HPDE6-E6E7 (cell line): Measurements from ENCODE around the gene LZTFL1.
"Not testable (repeated sequence)": the region's sequence is repeated elsewhere in the genome, so short reads cannot be mapped to it uniquely, and the experiment has no call there.

Experiments used
- DNase-seq: peaks from one replicate; pipeline ENCODE4 v3.0.0; 2011; ENCODE audit warnings: missing footprints; ENCODE audit errors: extremely low spot score

The LZTFL1 gene

DNA sequence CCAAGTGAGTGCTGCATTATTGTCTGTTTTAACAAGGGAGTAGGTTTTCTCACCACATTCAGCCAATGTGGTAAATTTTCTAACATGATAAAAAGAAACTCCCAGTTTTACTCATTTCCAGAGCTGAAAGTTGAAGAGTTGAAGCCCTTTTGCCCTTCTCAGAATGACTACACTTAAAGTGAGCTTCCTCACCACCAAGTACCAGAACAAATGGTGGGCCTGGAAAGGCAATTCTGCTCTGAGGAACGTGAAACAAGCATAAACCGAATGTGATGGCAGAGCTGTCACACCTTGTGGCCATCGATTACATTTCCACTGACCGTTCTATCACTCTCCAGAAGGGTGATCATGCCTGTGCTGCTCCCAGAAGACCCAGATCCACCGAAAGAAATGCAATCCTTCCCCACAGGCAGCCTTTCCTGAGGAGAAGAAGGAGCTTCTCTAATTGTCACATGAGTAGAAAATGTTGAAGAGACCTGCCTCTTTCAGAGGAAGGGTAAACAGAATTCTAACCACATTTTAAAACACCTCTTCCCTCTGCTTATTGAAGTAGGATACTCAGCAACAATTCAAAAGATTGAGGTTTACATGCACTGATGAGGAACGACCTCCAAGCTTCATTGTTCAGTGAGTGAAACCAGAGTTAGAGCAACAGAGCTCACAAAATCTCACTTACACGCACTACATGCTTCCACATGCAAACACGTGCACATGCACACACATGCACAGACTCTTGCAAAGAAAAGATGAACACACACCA, 23.0 kb upstream of the LZTFL1 start:
- DNase-seq = no peak

DNA sequence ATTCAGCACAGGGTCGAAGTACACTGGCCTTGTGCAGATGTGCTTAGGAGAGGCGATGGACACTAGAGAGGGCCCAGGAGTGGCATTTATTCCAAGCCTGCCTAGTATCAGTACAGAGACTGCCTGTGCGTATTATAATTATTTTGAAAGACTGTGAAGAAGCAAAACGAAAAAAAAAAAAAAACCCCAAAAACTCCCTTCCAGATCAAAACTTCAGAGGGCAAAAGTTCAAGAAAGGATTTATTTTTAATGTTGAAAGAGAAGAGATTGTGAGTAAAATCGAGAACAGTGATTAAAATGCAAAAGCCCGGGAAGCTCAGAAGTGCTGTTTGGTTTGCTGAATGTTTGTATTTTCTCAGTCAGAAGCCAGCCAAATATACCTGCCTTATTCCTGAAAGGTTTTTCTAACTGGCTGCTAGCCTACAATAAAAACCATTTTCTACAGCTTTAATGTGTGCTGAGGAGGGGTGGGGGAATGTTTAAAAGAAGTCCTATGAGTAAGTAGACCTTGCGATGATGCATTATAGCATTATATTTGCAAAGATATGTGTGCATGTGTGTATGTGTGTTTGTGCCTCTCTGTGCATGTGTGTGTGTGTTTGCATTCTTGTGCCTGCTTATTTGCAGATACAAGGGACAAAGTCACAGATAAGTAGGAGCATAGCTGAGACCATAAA, 19.3 kb upstream of the LZTFL1 start:
- no peak for DNase-seq

DNA sequence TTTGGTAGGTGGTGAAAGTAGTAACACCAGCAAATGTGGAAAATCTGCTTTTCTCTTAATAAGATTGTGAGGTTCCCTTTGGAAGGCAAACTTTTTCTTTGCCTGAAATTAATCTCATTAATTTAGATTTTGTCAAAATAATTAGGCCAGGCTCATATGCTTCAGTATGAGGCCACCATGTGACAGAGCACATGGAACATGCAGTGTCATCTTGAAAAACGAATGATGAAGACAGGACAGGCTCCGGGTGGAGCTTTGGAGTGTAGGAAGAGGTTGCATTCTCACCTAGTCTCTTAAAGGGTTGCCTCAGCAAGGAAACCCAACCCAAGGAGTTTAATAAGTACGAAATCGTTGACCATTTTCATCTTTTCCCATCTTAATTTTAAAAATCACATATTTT, 18.6 kb upstream of the LZTFL1 start:
- no peak for DNase-seq

DNA sequence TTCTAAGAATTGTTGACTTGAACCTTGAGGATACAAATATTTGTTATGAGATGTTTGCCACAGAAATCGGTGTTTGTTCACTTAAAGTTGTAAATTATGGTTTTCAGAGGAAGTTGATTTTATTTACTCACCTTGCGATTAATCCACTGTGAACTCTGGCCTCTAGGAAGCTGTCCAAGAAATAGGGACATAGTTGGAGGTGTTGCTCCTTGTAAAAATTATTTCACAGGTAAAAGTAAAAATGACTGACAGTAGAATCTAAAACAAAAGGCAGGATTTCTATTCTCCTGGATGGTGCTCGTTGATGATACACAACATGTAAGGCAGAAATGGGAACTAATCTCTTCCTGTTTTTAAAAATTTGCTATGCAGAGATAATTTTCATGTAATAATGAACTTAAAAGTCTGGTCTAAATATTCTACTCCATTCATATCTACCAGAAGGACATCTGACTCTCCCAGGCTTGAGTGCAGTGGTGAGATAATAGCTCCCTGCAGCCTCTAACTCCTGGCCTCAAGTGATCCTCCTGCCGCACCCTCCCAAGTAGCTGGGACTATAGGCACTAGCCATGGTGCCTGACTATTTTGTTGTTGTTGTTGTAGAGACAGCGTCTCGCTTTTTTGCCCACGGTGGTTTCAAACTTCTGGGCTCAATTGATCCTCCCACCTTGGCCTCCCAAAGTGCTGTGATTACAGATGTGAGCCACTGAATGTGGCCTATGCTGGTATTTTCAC, 17.1 kb upstream of the LZTFL1 start:
- no peak for DNase-seq

DNA sequence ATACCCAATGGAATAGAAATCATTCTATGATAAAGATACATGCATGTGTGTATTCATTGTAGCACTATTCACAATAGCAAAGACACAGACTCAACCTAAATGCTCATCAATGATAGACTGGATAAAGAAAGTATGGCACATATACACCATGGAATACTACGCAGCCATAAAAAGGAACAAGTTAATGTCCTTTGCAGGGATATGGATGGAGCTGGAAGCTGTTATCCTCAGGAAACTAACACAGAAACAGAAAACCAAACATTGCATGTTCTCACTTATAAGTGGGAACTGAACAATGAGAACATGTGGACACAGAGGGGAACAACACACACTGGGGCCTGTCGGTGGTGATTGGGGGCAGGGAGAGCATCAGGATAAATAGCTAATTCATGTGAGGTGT, 15.1 kb upstream of the LZTFL1 start:
- not testable (repeated sequence) for DNase-seq

DNA sequence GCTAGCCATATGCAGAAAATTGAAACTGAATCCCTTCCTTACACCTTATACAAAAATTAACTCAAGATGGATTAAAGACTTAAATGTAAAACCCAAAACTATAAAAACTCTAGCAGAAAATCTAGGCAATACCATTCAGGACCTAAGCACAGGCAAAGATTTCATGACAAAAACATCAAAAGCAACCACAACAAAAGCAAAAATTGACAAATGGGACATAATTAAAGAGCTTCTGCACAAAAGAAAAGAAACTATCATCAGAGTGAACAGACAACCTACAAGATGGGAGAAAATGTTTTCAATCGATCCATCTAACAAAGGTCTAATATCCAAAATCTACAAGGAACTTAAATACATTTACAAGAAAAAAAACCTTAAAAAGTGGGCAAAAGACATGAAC, 14.4 kb upstream of the LZTFL1 start:
- not testable (repeated sequence) for DNase-seq

DNA sequence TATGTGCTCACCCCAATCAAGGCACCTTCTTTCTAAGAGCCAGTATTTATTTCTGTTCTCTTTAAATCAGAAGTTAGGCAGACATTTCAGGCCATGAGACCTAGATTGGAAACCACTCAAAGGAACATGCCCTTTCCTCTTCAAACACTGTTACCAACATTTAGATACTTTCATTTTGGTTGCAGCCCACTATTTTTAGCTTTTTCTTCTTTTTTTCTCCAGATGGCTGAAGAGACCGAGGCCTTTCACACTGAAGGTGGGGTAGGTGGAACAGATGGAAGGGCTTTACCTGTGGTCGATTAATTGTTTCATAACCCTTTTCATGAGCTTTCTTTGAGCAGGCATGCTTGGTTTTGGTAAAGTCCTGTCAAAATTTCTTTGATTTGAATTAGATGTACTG, 10.9 kb upstream of the LZTFL1 start:
- no peak for DNase-seq

DNA sequence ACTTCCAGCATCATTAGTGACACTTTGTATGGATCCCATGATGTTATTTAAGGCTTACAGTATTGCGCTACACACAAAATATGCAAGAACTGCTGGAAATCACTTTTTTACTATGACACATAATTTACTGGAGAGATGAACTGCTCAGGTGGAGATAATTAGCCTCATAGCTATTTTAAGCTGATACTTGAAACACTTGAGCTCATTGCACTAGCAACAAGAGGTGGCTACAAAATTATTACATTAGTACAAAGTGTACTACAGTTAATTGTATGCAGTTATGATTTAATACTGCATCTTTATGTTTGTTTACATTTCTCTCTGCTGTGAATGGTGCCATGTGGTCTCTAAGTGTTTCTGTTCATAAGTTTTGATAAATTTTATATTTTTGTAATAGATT, 6.5 kb upstream of the LZTFL1 start:
- DNase-seq = no peak

DNA sequence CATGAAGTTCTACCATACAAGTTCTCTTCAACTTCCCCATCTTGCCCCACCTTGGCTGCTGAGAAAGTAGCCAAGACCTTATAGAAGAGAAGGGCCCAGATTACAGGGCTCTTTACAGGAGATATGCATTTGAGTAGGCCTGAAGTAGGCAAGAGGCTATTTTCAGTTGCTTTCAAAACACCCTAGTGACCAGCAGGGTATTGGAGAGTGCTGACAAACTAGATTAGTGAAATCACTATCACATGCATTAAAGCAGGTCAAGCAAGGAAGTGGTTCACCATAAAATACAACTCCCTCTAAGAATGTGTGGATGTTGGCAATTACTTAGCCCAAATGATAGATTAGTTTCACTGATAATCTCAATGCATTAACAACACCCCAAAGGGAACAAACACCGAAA, 2.7 kb upstream of the LZTFL1 start:
- DNase-seq = no peak

DNA sequence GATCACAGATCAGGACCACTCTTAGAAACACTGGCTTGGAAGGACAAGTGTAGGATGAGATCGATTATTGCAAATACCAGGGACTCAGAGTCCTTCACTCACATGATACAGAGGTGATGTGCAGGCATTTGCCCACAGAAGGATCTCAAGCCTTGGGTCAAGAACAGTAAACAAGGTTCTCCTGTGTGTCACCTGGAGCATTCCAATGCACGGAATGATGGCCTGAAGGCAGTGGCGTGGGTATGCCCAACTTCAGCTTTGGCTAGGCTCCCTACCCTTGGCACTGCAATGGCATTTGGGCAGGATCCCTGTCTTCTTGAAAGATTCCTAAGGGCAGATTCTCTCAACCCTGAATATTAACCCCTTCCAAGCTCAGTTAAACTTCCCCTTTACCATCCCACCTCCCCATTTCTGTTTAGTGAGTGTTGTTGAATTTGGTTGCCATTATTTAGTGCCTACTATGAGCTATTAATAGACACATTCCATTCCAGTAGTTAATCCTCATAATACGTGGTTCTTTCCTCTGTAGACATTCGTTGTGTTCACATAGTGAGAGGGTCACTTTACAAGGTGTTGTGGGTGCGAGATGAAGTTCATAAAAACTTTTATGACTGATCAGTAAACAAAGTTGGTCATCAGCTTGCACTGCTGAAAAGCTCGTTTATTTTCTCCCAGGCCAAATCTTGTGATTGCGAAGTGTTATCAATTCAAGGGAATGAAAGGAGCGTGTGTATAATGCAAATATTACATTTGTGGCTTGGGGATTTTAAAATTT, 1.1 kb upstream of the LZTFL1 start:
- DNase-seq = no peak

DNA sequence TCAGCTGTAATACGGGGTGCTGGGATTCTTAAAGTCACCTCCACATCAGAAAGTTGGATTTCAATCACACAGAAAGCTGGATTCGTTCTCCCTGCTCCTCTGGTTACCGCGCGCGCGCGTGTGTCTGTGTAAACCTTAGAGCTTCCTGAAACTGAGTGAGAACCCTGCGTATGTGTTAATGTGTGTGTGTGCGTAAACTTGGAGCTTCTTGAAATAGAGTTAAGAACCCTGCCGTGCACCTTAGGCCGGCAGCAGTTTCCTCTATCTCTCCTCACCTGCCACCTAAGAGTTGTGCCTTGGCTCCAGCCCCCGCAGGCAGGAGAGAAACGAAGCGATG, 531 bp downstream of the LZTFL1 start:
- DNase-seq = no peak

DNA sequence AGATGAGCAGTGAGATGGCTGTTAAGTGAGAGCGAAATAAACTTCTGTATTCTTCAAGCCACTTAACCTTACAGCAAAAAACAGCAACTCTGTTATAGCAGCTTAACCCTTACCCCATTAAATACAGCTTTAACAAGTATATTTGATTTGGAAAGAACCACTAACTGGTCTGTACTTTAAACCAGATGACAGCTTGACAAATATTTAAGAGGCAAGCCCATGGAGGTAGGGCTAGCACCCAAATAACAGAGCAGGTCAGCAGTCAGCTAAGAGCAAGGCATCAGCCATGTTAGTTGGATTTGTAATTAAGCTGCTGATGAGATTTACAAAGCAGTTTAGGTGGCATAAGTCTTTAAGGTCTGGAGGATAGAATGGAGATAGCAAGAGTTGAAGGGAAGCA, 3.5 kb downstream of the LZTFL1 start:
- no peak for DNase-seq

DNA sequence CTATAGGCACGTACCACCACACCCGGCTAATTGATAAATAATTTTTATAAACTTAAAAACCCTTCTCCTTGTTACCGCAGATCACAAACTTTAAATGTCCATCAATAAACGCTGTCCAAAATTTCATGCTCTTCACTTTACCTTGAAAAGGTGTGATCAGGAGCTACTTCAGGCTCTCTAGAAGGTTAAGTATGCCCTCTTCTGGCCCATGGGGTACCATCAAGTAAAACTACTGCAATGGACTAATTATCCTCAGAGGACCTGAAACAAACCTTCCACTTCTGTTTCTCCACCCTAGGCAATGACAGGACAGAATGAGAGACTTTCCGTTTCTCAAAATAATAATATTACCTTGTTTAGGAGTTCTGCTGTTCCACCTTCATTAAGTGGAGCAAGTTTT, 9.2 kb downstream of the LZTFL1 start:
- peak; percentile 6 for DNase-seq

DNA sequence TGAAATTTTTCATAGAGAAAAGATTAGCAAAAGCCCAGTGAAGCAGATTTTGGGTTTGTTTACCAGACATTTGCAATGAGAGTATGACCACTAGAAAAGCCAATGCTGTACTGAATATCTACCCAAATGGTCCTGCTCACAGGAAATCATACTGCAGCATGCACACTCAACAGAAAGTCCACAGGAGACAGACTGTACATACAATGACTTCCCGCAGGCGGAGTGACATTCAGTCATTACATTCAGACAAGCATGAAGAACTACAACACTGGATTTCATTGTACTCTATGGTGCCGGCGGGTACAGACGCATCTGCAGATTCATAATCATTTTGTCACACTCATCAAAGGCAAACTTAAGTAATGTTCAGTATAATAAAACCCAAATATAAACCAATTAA, 11.8 kb downstream of the LZTFL1 start:
- DNase-seq = no peak

DNA sequence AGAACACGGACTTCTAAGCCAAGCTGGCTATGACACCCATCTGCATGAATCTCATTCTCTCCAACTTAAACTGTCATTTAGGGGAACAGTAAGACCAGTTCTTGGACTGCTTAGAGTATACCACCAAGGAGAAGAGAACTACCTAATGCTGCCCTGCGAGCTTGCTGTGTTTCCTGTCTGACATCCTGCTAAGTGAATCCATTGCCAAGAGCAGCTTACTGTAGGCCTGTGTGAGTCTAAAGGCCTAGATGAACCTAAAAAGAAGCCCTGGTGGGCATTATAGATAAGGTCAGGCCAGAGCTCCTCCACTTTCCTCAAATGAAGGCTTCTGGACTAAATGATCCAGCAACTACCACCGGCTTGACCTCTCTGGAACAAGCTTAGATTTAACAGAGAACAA, 15.0 kb downstream of the LZTFL1 start:
- no peak for DNase-seq

DNA sequence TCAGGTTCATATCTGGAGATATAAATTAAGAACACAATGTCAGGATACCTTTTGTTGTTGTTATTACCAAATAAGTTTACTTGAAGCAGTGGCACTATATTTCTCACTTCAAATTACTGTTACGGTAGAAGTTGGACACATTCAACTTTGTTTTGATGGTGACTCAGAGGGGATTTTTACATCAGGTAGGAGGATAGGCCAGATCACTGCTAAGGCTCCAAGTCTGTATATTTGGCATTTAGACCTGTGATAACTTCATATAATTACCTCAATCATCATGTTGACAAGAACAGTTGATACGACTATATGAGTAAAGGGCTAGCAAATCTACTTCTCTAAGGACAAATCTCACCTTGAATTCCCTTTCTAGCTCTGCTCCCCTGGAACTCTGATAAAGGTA, 15.6 kb downstream of the LZTFL1 start:
- no peak for DNase-seq

DNA sequence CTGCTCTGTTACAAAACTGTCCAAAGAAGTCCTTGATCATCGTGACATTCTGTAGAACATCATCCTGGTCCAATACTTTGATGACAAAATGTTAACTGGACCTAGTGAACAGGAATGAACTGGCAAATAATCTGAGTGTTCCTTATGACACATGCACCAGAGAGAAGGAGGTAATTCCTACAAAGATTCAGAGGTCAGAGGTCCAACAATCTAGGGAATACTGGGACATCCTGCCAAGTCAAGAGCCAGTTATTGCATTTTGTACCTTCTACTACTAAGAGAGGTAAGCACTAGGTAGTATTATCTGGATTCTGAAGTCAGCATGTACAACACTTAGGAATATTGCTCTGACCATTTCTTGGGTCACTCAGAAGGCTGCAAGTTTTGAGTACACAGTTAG, 20.8 kb downstream of the LZTFL1 start:
- no peak for DNase-seq

DNA sequence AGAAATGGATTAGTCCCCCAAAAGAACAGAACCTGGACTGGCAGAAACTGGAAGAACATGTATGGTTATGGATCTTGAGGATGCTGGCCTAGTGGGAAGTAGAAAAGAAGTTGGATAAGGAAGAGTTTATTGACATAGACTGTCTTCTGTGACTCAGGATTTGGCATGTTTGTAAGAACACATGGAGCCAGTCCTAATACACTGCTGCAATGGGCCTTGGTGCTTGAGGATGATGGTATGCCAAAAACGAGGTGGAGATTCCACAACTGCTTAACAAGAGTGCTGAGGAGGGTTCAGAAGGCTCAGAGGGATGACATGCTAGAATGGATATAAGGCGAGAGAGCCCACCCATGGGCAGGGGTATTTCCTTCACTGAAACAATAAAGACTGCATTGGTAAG, 22.4 kb downstream of the LZTFL1 start:
- no peak for DNase-seq

DNA sequence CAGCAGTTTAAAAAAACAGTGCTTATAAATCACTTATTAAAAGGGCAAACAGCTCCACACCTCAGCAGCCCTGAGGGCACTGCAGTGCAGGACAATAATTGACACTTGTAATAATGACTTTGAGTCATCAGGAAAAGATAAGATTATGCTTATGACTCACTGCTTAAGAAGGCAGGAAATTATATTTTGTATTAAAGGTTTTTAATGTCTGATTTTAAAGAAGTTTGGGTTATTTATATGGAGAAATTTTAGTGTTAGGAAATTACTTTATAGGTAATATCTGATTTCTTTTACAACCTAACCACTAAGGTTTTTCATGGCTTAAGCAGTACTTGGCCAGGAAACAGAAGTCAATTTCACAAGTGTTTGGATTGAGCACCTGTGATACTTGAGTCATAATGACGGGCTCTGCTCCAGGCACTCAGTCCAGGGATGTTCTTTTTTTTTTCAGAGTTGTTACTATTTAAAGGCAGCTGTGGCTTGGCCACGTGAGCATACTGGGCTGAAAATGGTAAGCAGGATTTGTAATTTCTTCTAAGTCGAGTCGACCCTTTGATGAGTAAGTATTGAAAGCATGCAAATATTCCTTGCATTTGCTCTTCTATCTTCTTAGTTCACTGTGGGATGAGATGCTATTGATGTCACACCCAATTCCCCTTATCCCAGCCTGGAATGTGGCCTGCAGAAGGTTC, 23.9 kb downstream of the LZTFL1 start:
- DNase-seq = peak; percentile 45

DNA sequence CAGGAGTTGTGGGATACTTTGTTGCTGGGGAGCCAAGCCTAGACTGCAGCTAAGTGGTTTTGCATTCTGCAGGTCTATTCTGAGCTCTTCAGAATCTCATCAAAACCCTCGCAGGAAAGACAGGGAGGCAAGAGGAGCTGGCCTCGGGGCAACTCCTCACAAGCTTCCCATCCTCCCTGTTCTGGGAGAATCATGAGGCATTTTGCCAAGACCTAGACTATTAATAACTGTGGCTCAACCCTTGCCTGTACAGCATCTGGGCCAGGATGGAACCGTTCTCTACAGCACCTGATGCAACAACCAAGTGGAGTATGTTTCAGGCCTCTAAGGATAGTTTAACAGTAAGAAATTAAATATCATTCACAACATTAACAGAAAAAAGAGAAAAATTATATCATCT, 25.4 kb downstream of the LZTFL1 start:
- peak; percentile 8 for DNase-seq

DNA sequence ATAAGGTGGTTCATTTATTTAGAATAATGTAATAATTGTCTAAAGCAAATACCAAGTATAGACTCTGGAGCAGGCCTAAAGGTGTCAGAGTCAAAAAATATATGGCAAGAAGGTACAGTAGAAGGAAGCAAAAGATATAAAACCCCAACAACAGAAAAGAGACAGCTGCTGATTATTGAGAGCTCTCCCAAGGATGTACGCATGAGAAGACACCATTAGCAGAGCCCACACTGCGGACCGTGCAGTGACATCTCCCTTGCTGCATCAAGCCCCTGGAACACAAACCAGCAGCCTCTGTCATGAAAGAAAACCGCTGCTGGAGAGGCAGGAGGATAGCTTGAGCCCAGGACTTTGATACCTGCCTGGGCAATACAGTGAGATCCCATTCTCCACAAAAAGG, 27.6 kb downstream of the LZTFL1 start:
- DNase-seq = no peak
